HCT116 (cell line): ENCODE measurements around the gene COL1A1. TPM values are rescaled to one million over a fixed set of nuclear protein-coding genes. Genes with fewer than 3 reads are reported as not detected.

Experiments used
- ATAC-seq: fragments of 200-7000 bp; cut with Tn5 transposase; 2 replicates; pipeline ENCODE4 v1.9.1; 2020; ENCODE audit warnings: mild to moderate bottlenecking, moderate library complexity
- BruUV-seq: library from RNA; stranded (reverse); fragments of 400-500 nt; replicated peaks from 2 replicates; lab custom pipeline; 2021; lab: Mats Ljungman, UMichigan
- CTCF ChIA-PET: fragments of 300-600 bp; sonication (Branson Sonifier 250); formaldehyde crosslinking; loops from one replicate; lab custom pipeline; 2021; ENCODE audit warnings: antibody characterized with exemption; lab: Charles Lee
- POLR2A ChIA-PET: fragments of 300-600, 350-600 bp; sonication (Branson Sonifier 250); formaldehyde crosslinking; loops from one replicate; lab custom pipeline; 2021; ENCODE audit warnings: antibody characterized with exemption; lab: Charles Lee
- RAD21 ChIA-PET, 2 experiments: fragments of 300-600 bp; sonication (Branson Sonifier 250); formaldehyde crosslinking; loops; one replicate each; lab custom pipeline; 2023; ENCODE audit warnings: low total read pairs in 2 of 2; ENCODE audit not compliant: uncharacterized antibody in 2 of 2, unreplicated experiment in 2 of 2, low non-redundant PET in 1 of 2; lab: Charles Lee
- DNase-seq: peaks from one replicate; pipeline ENCODE4 v3.0.0-alpha.2; 2010; ENCODE audit warnings: low read depth, low spot score
- H2AFZ ChIP-seq: fragments of 200-600 bp; shearing (Covaris generic), sonication (generic); 2 replicates; pipeline ENCODE4 v1.6.1; 2017; ENCODE audit warnings: low read depth, mixed run types, mixed read lengths, antibody characterized with exemption, low read length; ENCODE audit not compliant: poor library complexity, severe bottlenecking
- H3K27ac ChIP-seq: 2 replicates; pipeline ENCODE4 v1.5.1; 2012; ENCODE audit warnings: low read depth, low read length
- H3K27me3 ChIP-seq: fragments of 200-600 bp; sonication (generic); 2 replicates; pipeline ENCODE4 v1.6.1; 2016; ENCODE audit warnings: mixed run types, low read length, mixed read lengths; ENCODE audit not compliant: insufficient read depth
- H3K36me3 ChIP-seq, 2 experiments: fragments of 200-500 bp in 1 of 2; fragments of 200-600 bp in 1 of 2; sonication (Bioruptor generic) in 1 of 2; sonication (generic) in 1 of 2; 2 replicates each; pipeline versions ENCODE4 v1.5.1 to v1.6.1; 2014 to 2016; ENCODE audit warnings: low read length in 2 of 2, inconsistent platforms in 1 of 2, mixed read lengths in 1 of 2, mixed run types in 1 of 2; ENCODE audit not compliant: insufficient read depth in 2 of 2, control insufficient read depth in 1 of 2
- H3K4me1 ChIP-seq, 2 experiments: fragments of 200-600 bp in 1 of 2; sonication (generic) in 1 of 2; 2 replicates each; pipeline versions ENCODE4 v1.5.1 to v1.6.1; 2012 to 2017; ENCODE audit warnings: low read length in 2 of 2, inconsistent platforms in 1 of 2, mild to moderate bottlenecking in 1 of 2, mixed read lengths in 1 of 2, mixed run types in 1 of 2, moderate library complexity in 1 of 2; ENCODE audit not compliant: insufficient read depth in 2 of 2, control insufficient read depth in 1 of 2
- H3K4me2 ChIP-seq: fragments of 200-600 bp; sonication (generic); 2 replicates; pipeline ENCODE4 v1.6.1; 2017; ENCODE audit warnings: mixed run types, low read length, mixed read lengths
- H3K4me3 ChIP-seq, 2 experiments: fragments of 200-600 bp in 1 of 2; sonication (generic) in 1 of 2; replicated peaks in 1 of 2; 2 replicates each; pipeline ENCODE4 v1.5.1; 2011 to 2016; ENCODE audit warnings: low read length in 2 of 2, control low read depth in 1 of 2, low read depth in 1 of 2, mild to moderate bottlenecking in 1 of 2, mixed read lengths in 1 of 2, mixed run types in 1 of 2
- H3K79me2 ChIP-seq: fragments of 200-600 bp; sonication (generic); 2 replicates; pipeline ENCODE4 v1.6.1; 2017; ENCODE audit warnings: mild to moderate bottlenecking, mixed run types, low read length, moderate library complexity, mixed read lengths; ENCODE audit not compliant: insufficient read depth
- H3K9ac ChIP-seq: fragments of 200-600 bp; sonication (generic); 2 replicates; pipeline ENCODE4 v1.6.1; 2016; ENCODE audit warnings: low read length, mixed read lengths
- H3K9me2 ChIP-seq: fragments of 200-600 bp; sonication (generic), shearing (Covaris generic); 2 replicates; pipeline ENCODE4 v1.6.1; 2017; ENCODE audit warnings: mixed run types, mild to moderate bottlenecking, moderate library complexity; ENCODE audit not compliant: insufficient read depth
- H3K9me3 ChIP-seq, 2 experiments: fragments of 200-500 bp in 1 of 2; fragments of 200-600 bp in 1 of 2; sonication (Bioruptor generic) in 1 of 2; sonication (generic) in 1 of 2; 2 replicates each; pipeline ENCODE4 v1.6.1; 2014 to 2017; ENCODE audit warnings: low read length in 2 of 2, mixed read lengths in 2 of 2, inconsistent platforms in 1 of 2, low read depth in 1 of 2, mild to moderate bottlenecking in 1 of 2, mixed run types in 1 of 2, moderate library complexity in 1 of 2; ENCODE audit not compliant: control insufficient read depth in 1 of 2, insufficient read depth in 1 of 2
- H4K20me1 ChIP-seq: fragments of 200-600 bp; sonication (generic), shearing (Covaris generic); 2 replicates; pipeline ENCODE4 v1.6.1; 2017; ENCODE audit warnings: mixed run types, mild to moderate bottlenecking, moderate library complexity; ENCODE audit not compliant: insufficient read depth
- EGR1 ChIP-seq: IDR thresholded peaks from 2 replicates; pipeline ENCODE4 v1.6.1; 2012; ENCODE audit warnings: low read depth
- ELF1 ChIP-seq: IDR thresholded peaks from 2 replicates; pipeline ENCODE4 v1.6.1; 2012; ENCODE audit warnings: low read depth, borderline replicate concordance
- EZH2 ChIP-seq: fragments of 200-600 bp; sonication (generic); IDR thresholded peaks from 2 replicates; pipeline ENCODE4 v1.6.1; 2017; ENCODE audit warnings: antibody characterized with exemption, mixed run types
- EZH2phosphoT487 ChIP-seq: fragments of 200-600 bp; IDR thresholded peaks from 2 replicates; pipeline ENCODE4 v1.6.1; 2018; ENCODE audit warnings: antibody characterized with exemption, borderline replicate concordance
- FOSL1 ChIP-seq: IDR thresholded peaks from 2 replicates; pipeline ENCODE4 v1.6.1; 2012; ENCODE audit warnings: low read depth
- JUND ChIP-seq: IDR thresholded peaks from 2 replicates; pipeline ENCODE4 v1.6.1; 2012
- POLR2A ChIP-seq: IDR thresholded peaks from 2 replicates; pipeline ENCODE4 v1.7.0; 2011; ENCODE audit warnings: borderline replicate concordance; ENCODE audit not compliant: insufficient read depth, insufficient read length; ENCODE audit errors: extremely low read depth
- RAD21 ChIP-seq: IDR thresholded peaks from 2 replicates; pipeline ENCODE4 v1.6.1; 2012; ENCODE audit warnings: low read depth, mild to moderate bottlenecking
- SIN3A ChIP-seq: IDR thresholded peaks from 2 replicates; pipeline ENCODE4 v1.6.1; 2012; ENCODE audit warnings: low read depth
- SP1 ChIP-seq: IDR thresholded peaks from 2 replicates; pipeline ENCODE4 v1.6.1; 2012; ENCODE audit warnings: low read depth
- SRF ChIP-seq: IDR thresholded peaks from 2 replicates; pipeline ENCODE4 v1.6.1; 2012; ENCODE audit warnings: low read depth
- TCF7L2 ChIP-seq: IDR thresholded peaks from 2 replicates; pipeline ENCODE4 v1.7.0; 2011; ENCODE audit warnings: borderline replicate concordance, inconsistent platforms; ENCODE audit not compliant: insufficient read depth, insufficient read length; ENCODE audit errors: extremely low read depth
- YY1 ChIP-seq: IDR thresholded peaks from 2 replicates; pipeline ENCODE4 v1.6.1; 2011; ENCODE audit warnings: low read length, low read depth, moderate library complexity, mild to moderate bottlenecking; ENCODE audit not compliant: insufficient replicate concordance; ENCODE audit errors: extremely low read depth
- ZFX ChIP-seq: fragments of 450-650 bp; IDR thresholded peaks from 2 replicates; pipeline ENCODE4 v1.6.1; 2017
- intact Hi-C: fragments of 100-400 bp; cut with micrococcal nuclease; formaldehyde crosslinking; loops from 2 replicates; pipeline ENCODE4 v1.10.0; 2022
- total RNA-seq: library from RNA; stranded (reverse); gene quantifications from one replicate; pipeline ENCODE4 v1.2.1, GENCODE V29; 2021; ENCODE audit not compliant: unreplicated experiment
- TF ChIP-seq, protein P1 (sequence below): IDR thresholded peaks from 2 replicates; pipeline ENCODE4 v1.6.1; 2012
- TF ChIP-seq, protein P2 (sequence below), 3 experiments: fragments of 200-600 bp in 1 of 3; sonication (generic) in 1 of 3; IDR thresholded peaks in 2 of 3; conservative IDR thresholded peaks in 1 of 3; 2 replicates each; pipeline ENCODE4 v1.5.1; 2012 to 2017; ENCODE audit warnings: low read depth in 2 of 3, low read length in 2 of 3, antibody characterized with exemption in 1 of 3, borderline replicate concordance in 1 of 3, control low read depth in 1 of 3, mild to moderate bottlenecking in 1 of 3, mixed read lengths in 1 of 3, mixed run types in 1 of 3, moderate library complexity in 1 of 3; ENCODE audit not compliant: insufficient read depth in 1 of 3
- TF ChIP-seq, protein P3 (sequence below): IDR thresholded peaks from 2 replicates; pipeline ENCODE4 v1.6.1; 2012

The COL1A1 gene
- total RNA-seq, 1 experiment from 2014 or later = 33.6 TPM

DNA sequence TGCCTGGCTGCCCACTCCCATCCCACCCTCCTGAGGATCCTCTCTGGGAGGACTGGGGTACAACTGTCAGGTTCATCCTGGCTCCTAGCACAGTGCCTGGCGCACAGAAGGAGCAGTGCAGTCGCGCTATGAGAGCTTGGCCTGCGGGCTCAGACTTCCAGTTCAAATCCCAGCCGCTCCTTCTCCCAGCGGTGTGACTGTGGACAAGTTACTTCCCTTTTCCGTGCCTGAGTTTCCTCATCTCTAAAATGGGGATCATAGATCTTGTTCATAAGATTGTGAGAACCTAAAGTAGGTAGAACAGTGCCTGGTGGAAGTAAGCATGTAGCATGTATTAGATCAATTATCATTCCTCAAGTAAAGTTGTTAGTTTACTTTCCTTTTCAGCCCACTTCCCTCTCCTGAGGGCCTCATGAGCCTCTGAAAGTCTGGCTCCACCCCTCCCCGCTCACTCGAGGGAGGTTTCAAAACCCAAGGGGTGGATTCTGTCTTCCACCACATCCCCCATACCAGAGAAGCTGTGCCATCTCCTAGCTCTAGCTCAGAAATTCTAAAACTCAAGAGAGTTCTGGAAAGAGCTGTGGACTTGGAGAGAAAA lies 19.9 kb upstream of the COL1A1 start:
- ATAC-seq = no peak
- H3K4me2 ChIP-seq = no peak overlapping the region
- no peaks in the 10 kb centered on the region for H3K79me2 ChIP-seq
- H2AFZ ChIP-seq = no peak overlapping the region
- ChIA-PET CTCF (no interaction called here), POLR2A (no interaction called here), RAD21 (no interaction called here)
- H3K4me1 ChIP-seq = peaks cover 25 to 34% of the 10 kb centered on the region in 2 experiments
- no peak overlapping the region for H3K9ac ChIP-seq
- H3K27ac ChIP-seq = no peak overlapping the region
- H3K27me3 ChIP-seq = no peaks in the 10 kb centered on the region
- DNase-seq = no peak
- H4K20me1 ChIP-seq = no peaks in the 10 kb centered on the region
- BruUV-seq = no TSS peak
- H3K4me3 ChIP-seq = no peak overlapping the region
- no peaks in the 10 kb centered on the region for H3K36me3 ChIP-seq
- intact Hi-C loops = no loop called here
- TF ChIP-seq FOSL1 = no peak
- no peak for TF ChIP-seq ELF1
- TF ChIP-seq, protein P1, sequence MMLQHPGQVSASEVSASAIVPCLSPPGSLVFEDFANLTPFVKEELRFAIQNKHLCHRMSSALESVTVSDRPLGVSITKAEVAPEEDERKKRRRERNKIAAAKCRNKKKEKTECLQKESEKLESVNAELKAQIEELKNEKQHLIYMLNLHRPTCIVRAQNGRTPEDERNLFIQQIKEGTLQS = no peak
- TF ChIP-seq JUND = no peak
- no peak for TF ChIP-seq EGR1
- no peak for TF ChIP-seq RAD21
- no peaks in the 10 kb centered on the region for H3K9me2 ChIP-seq
- peaks cover 0 to 6% of the 10 kb centered on the region in 2 experiments; a peak in 2 of 4 replicates for H3K9me3 ChIP-seq

DNA sequence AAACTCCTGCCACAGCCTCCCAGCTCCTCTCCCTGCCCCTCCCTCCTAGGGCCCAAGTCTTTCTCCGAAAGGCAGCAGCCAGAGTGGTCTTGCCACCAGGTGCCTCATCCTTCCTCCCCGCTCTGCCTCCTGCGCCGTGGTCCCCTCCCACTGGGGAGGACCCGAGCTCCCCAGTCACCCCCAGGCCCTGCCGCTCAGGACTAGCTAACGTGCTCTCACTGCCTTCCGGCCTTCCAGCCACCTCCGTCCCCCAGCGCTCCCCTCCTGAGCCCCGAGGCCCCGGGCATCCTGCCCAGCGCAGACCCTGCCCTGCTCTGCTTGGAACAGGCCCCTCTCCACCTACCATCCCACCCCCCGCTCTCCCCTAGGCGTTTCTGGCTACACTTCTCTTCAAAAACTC lies 19.4 kb upstream of the COL1A1 start:
- intact Hi-C loops = no loop called here
- Histone ChIP-seq H3K9ac (no peak overlapping the region), H3K79me2 (no peaks in the 10 kb centered on the region), H3K4me2 (no peak overlapping the region), H3K4me3 (no peak overlapping the region), H3K9me3 (peaks cover 0 to 5% of the 10 kb centered on the region in 2 experiments; a peak in 2 of 4 replicates), H3K36me3 (no peaks in the 10 kb centered on the region), H4K20me1 (no peaks in the 10 kb centered on the region), H2AFZ (no peak overlapping the region), H3K27ac (no peak overlapping the region), H3K9me2 (no peaks in the 10 kb centered on the region), H3K27me3 (no peaks in the 10 kb centered on the region), H3K4me1 (peaks cover 25 to 34% of the 10 kb centered on the region in 2 experiments)
- ChIA-PET CTCF (interaction anchor here (2.0 kb wide), 1 partner anchor 52 kb away, joined by 4 read pairs; no protein-coding TSS in a partner anchor), POLR2A (interaction anchor here (1.3 kb wide), 1 partner anchor 11 kb away, joined by 3 read pairs; no protein-coding TSS in a partner anchor), RAD21 (no interaction called here)
- BruUV-seq = no TSS peak
- DNase-seq (no peak), ATAC-seq (no peak)
- TF ChIP-seq SP1 (no peak), TCF7L2 (no peak), ZFX (no peak), SIN3A (no peak), SRF (no peak), POLR2A (no peak), YY1 (no peak), EZH2phosphoT487 (no peak), JUND (no peak), EZH2 (no peak)
- TF ChIP-seq, protein P2, sequence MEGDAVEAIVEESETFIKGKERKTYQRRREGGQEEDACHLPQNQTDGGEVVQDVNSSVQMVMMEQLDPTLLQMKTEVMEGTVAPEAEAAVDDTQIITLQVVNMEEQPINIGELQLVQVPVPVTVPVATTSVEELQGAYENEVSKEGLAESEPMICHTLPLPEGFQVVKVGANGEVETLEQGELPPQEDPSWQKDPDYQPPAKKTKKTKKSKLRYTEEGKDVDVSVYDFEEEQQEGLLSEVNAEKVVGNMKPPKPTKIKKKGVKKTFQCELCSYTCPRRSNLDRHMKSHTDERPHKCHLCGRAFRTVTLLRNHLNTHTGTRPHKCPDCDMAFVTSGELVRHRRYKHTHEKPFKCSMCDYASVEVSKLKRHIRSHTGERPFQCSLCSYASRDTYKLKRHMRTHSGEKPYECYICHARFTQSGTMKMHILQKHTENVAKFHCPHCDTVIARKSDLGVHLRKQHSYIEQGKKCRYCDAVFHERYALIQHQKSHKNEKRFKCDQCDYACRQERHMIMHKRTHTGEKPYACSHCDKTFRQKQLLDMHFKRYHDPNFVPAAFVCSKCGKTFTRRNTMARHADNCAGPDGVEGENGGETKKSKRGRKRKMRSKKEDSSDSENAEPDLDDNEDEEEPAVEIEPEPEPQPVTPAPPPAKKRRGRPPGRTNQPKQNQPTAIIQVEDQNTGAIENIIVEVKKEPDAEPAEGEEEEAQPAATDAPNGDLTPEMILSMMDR (IDR thresholded peaks at IDR 0.05 in 2 of 3, conservative IDR thresholded peaks at IDR 0.05 in 1 of 3; ENCODE audit: borderline replicate concordance in 1 of 3, insufficient read depth in 1 of 3, low read depth in 2 of 3, low read length in 2 of 3) = no peak
- TF ChIP-seq, protein P3, sequence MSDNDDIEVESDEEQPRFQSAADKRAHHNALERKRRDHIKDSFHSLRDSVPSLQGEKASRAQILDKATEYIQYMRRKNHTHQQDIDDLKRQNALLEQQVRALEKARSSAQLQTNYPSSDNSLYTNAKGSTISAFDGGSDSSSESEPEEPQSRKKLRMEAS = no peak
- TF ChIP-seq, protein P1 = no peak
